GM18867 (cell line): ENCODE data around the gene ELMO3.

Experiments
- ATAC-seq: cut with Tn5 transposase; IDR thresholded peaks from one replicate; pipeline ENCODE4 v1.9.1; 2021; ENCODE audit warnings: mild to moderate bottlenecking, moderate library complexity; ENCODE audit not compliant: unreplicated experiment

Gene ELMO3

DNA sequence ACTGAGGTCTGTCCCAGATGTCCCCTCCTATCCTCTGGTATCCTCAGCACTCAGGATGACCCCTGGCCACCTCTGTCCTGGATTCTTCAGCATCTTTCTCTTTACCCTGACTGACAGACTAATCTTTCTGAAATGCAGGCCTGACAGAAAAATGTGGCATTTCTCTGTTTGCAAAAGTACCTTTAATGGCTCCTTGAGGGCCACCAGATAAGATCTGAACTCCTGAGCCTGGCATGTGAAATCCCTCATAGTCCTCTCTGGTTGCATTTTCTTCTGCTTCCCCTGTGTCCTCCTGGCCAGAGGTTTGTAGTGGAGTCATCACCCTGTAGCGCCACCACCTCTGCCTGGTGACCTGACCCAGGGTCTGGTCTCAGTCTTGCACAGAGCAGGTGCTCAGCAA is 2.0 kb upstream of the ELMO3 start:
- no peak for ATAC-seq

- ATAC-seq, result no peak
Observed at GRCh38 chr16:67197704-67198103, 1.2 kb upstream of the ELMO3 start.

- ATAC-seq, result no peak
Observed at GRCh38 chr16:67198238-67198734, 645 bp upstream of the ELMO3 start.

- ATAC-seq, result no peak
Observed at GRCh38 chr16:67199808-67200198, 872 bp downstream of the ELMO3 start.

- no peak for ATAC-seq
Observed at GRCh38 chr16:67200491-67200890, 1.6 kb downstream of the ELMO3 start.

DNA sequence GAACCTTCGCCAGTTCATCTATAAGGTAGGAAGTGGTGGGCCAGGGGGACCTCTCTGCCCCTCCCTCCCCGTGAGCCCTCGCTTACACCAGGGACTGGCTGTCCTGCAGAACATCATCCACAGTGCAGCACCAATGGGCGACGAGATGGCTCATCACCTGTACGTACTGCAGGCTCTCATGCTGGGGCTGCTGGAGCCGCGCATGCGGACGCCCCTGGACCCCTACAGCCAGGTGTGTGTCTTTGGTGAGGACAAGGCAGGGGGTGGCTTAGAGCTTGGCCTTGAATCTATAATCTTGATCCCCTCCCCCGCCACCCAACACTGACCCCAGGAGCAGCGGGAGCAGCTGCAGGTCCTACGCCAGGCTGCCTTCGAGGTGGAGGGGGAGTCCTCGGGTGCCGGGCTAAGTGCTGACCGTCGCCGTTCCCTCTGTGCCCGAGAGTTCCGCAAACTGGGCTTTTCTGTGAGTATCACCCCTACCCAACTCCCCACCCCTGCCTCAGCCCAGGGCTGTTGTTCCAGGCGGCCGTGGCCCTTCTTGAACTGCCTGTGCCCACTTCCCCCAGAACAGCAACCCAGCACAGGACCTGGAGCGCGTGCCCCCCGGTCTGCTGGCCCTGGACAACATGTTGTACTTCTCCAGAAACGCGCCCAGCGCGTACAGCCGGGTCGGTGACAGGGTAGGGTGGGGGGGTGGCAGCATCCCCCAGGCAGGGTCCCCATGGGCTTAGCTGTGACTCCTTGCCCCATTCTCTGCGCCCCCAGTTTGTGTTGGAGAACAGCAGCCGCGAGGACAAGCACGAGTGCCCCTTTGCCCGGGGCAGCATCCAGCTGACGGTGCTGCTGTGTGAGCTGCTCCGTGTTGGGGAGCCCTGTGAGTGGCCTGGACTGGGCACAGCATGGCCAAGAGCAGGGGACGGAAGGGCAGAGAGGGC is 2.7 kb downstream of the ELMO3 start:
- no peak for ATAC-seq

DNA sequence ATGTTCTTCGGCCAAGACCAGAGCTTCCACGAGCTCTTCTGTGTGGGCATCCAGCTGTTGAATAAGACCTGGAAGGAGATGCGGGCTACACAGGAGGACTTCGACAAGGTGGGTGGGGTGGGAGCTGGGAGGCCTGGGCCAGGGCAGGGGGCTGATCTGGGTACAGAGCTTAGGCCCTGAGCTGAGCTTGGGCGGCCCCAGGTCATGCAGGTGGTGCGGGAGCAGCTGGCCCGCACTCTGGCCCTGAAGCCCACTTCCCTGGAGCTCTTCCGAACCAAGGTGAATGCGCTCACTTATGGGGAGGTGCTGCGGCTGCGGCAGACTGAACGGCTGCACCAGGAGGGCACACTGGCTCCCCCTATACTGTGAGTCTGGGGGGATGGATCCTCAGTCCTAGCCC is 3.5 kb downstream of the ELMO3 start:
- ATAC-seq, result no peak

DNA sequence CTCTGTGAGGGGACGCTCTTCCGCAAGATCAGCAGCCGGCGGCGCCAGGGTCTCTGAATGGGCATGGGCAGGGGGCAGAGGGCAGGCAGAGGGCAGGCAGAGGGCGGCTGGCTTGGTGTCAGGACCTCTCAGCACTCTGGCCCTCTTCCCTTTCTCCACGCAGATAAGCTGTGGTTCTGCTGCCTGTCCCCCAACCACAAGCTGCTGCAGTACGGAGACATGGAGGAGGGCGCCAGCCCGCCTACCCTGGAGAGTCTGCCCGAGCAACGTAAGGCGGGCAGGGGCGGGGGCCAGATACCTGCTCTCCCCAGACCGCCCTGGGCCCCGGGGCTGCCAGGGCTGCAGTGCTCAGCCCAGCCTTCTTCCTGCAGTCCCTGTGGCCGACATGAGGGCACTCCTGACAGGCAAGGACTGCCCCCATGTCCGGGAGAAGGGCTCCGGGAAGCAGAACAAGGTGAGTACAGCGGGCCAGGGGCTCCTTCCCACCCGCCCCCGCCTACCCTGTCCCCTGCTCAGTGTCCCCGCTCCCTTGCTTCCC is 4.1 kb downstream of the ELMO3 start:
- ATAC-seq, result no peak

GRCh38 chr16:67204076-67204475 is 5.1 kb downstream of the ELMO3 start:
- ATAC-seq, result no peak

DNA sequence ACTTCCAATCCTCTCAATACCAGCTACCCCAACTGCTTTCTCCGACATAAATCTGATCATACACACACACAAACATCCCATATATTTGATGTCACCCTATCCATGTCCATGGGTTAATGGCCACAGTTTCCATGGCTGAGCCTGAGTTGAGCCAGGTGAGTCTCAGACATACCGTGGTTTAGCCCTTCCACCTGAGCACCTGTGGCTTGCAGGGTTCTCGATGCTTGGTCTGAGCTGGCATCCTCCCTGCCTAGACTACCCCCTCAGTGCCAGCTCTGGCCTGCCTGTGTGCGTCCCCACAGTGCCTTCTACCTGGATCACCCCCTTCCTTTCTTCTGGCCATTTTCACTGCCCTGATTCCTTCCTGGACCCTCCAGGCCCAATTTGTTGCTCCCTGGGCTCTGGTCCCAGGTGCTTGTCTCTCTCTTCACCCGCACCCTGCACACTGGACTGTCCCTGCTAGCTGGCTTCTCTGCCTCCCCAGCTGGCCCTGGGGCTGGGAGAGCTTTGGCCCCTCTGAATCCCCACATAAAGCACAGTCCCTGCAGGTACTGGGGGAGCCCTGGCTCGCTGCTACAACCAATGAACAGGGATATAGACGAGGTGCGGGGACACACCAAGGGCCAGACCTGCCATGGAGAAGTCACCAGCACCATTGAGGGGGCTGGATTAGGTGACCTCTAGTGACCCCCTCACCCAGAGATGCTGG is 7.4 kb downstream of the ELMO3 start:
- no peak for ATAC-seq

DNA sequence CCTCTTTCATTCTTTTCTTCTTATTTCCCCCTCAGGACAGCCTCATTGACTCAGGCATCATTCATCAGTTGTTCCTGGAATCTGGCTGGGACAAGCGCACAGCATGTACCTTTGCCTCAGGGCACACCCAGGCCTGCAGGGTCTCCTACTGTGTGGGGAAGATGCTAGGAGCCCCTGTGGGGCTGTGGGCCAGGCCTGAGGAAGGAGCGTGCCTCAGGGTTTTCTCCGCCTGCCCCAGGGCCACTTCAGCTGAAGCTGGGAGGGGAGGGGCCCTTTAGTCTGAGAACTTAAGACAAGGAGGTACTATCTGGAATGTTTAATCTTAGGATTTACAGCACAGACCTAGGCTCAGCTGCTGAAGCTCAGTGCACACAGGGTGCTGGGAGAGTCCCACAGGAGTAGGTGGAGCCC is 7.9 kb downstream of the ELMO3 start:
- no peak for ATAC-seq

DNA sequence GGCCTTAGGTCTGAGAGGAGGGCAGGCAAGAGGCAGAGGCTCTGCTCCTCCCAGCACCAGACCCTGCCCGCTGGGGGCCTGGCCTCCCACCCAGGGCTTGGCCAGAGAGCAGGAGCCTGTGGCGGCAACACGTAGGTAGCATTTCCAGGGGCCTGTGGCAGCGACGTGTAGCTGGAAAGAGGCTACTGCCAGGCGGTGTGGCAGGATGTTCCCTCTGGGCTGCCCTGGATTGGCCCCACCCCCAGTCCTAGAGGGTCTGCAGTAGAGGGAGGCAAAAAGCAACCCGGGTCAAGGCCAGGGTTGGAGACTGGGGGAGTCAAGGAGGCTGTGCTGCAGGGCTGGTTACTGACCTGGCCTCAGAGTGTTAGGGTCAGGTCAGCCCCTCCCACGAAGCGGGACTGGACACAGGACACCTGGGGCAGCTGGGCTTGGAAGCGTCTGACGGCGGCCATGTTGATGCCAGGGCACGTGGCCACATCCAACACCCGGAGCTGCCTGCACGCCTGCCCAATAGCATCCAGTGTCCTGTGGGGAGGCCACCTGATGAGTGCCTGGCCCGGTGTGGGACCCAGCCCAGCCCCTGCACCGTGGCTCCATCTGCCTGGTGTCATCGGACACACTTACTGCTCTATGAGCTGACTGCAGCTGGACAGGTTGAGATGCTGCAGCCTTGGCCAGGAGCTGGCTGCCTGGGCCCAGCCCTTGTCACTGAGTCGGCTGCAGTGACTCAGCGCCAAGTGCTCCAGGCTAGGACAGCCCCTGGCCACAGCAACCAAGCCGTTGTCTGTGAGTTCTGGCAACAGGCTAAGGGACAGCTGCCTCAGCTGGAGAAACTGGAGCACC is 8.5 kb downstream of the ELMO3 start:
- ATAC-seq, result no peak

DNA sequence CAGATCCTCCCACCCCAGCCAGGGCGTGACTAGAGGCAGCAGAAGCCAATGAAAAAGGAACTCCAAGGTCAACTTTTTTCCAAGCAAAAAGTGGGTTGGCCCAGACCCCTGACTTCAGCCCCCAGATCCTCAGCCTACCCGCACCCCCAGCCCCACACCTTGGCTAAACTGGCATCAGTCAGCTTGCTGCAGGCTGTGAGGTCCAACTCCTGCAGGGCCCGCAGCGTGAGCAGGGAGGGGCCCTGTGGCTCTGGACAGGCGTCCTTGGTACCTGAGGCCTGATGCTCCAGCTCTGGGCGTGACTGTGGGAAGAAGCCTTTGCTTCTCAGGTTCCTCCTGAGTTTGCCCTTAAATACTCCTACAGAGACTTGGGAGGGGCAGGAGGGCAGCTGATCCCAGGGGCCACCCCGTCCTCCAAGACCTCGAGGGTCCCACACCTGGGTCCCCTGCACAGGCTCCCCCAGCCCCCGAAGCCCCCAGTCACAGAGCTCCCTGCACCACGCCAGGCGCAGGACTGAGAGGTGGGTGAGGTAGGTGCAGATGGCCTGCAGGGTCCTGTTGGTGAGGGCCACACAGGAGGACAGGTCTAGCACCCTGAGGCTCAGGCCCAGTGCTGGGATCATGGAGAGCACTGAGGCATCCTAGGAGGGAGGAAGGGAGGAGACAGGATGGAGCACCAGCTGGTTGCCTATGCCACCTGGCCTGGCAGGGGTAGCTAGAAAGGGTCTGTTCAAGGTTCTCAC is 9.4 kb downstream of the ELMO3 start:
- ATAC-seq, result no peak

- no peak for ATAC-seq
Observed at GRCh38 chr16:67209565-67209964, 10.6 kb downstream of the ELMO3 start.

GRCh38 chr16:67210069-67210937 is 11.4 kb downstream of the ELMO3 start:
- ATAC-seq, result no peak

DNA sequence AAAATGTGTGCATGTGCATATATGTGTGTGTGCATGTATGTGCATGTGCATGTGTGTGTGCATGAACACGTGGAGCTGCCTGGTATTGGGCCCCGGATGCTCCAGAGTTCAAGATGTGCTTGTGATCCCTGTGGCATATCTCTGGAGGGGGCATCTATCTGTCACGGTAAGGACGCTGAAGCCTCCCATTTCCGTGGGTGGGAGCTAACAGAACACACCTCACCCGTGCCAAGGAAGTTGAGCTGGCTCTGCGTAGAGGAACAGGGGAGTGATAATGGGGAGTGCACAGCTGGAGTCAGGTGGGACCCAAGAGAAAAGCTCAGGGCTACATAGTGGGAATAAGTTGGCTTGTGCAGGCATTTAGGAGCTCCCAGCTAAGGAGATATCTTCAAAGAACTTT is 12.7 kb downstream of the ELMO3 start:
- no peak for ATAC-seq

DNA sequence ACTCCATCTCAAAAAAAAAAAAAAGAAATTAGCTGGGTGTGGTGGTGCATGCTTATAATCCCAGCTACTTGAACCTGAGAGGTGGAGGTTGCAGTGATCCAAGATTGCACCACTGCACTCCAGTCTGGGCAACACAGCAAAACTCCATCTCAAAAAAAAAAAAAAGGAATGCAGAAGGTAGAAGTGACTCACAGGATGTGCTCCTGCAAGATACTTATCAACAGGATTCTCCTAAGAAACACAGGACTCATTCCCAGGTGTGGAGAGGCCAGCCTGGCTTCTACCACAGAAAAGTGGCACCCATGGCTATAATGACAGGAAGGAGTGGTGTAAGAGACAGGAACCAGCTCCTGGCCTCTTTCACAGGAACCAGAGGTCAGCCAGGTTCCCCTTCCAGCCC is 13.8 kb downstream of the ELMO3 start:
- no peak for ATAC-seq

- ATAC-seq, result no peak
Observed at GRCh38 chr16:67213197-67214019, 14.5 kb downstream of the ELMO3 start.
